Sigmoid colon (tissue), 7 donors: ENCODE data around the gene ARMH1. TPM values are rescaled to one million over a fixed set of nuclear protein-coding genes. Genes with fewer than 3 reads are reported as not detected.

Experiments
- DNase-seq: peaks from one replicate; pipeline ENCODE4 v3.0.0-alpha.2; 2019
- H3K27ac ChIP-seq, 4 donors: fragments of 200-600 bp; sonication (generic); one replicate each; pipeline ENCODE4 v1.5.1; 2016 to 2019; ENCODE audit warnings: mild to moderate bottlenecking in 1 of 4
- H3K27me3 ChIP-seq, 3 donors: fragments of 200-600 bp; sonication (generic); one replicate each; pipeline ENCODE4 v1.5.1; 2019; ENCODE audit warnings: mild to moderate bottlenecking in 1 of 3
- H3K36me3 ChIP-seq, 4 donors: fragments of 200-600 bp; sonication (generic); one replicate each; pipeline ENCODE4 v1.5.1; 2016 to 2019
- H3K4me1 ChIP-seq, 4 donors: fragments of 200-600 bp; sonication (generic); one replicate each; pipeline ENCODE4 v1.5.1; 2017 to 2019
- H3K4me3 ChIP-seq, 4 donors: fragments of 200-600 bp; sonication (generic); one replicate each; pipeline ENCODE4 v1.5.1; 2017 to 2019; ENCODE audit warnings: mild to moderate bottlenecking in 2 of 4, moderate library complexity in 1 of 4
- H3K9me3 ChIP-seq, 4 donors: fragments of 200-600 bp in 3 of 4; sonication (generic) in 3 of 4; one replicate each; pipeline versions ENCODE4 v1.5.1 to v1.6.1; 2013 to 2019
- EP300 ChIP-seq, 4 donors: sonication (generic); formaldehyde crosslinking; IDR thresholded peaks; one replicate each; pipeline ENCODE4 v1.6.1; 2017; ENCODE audit warnings: antibody characterized with exemption in 4 of 4
- POLR2A ChIP-seq, 2 donors: fragments of 450-650 bp; IDR thresholded peaks; one replicate each; pipeline ENCODE4 v1.6.1; 2016; ENCODE audit warnings: antibody characterized with exemption in 2 of 2, mild to moderate bottlenecking in 2 of 2, moderate library complexity in 2 of 2
- POLR2AphosphoS5 ChIP-seq, 4 donors: sonication (generic); formaldehyde crosslinking; IDR thresholded peaks; one replicate each; pipeline ENCODE4 v1.6.1; 2017; ENCODE audit warnings: antibody characterized with exemption in 4 of 4
- whole genome bisulfite sequencing, 2 donors: extraction: QIAGEN DNeasy Blood & Tissue Kit; methylation state at CpG; one replicate each; pipeline ENCODE4 v1.1.7; 2013; 5-methylcytosine and 5-hydroxymethylcytosine counted together
- intact Hi-C: fragments of 100-400 bp; cut with DNase I; formaldehyde crosslinking; loops from one replicate; pipeline ENCODE4 v1.15.1; 2023
- polyA plus RNA-seq, 3 donors: library from polyadenylated mRNA; stranded (reverse); fragments of 200-250 nt; gene quantifications; one replicate each; pipeline ENCODE4 v1.2.3, GENCODE V29; 2013
- total RNA-seq, 4 donors: library from RNA; depleted of rRNA; stranded (reverse); fragments of >200 nt; gene quantifications; one replicate each; pipeline ENCODE4 v1.1.0, GENCODE V29; 2016
- TF ChIP-seq, protein P1 (sequence below), 4 experiments: fragments of 450-650 bp in 3 of 4; fragments of 200-600 bp in 1 of 4; IDR thresholded peaks; one replicate each; pipeline ENCODE4 v1.5.1; 2016 to 2019; ENCODE audit warnings: antibody characterized with exemption in 4 of 4, mild to moderate bottlenecking in 3 of 4, moderate library complexity in 2 of 4
- donor health status: healthy with polysubstance abuse.
- donor health status: Bipolar disorder and iron deficiency.
- donor health status: healthy.

ARMH1 gene
- total and polyA plus RNA-seq, 7 donors, result 0.33 to 23.0 (median 1.3) TPM; not detected in 3

DNA sequence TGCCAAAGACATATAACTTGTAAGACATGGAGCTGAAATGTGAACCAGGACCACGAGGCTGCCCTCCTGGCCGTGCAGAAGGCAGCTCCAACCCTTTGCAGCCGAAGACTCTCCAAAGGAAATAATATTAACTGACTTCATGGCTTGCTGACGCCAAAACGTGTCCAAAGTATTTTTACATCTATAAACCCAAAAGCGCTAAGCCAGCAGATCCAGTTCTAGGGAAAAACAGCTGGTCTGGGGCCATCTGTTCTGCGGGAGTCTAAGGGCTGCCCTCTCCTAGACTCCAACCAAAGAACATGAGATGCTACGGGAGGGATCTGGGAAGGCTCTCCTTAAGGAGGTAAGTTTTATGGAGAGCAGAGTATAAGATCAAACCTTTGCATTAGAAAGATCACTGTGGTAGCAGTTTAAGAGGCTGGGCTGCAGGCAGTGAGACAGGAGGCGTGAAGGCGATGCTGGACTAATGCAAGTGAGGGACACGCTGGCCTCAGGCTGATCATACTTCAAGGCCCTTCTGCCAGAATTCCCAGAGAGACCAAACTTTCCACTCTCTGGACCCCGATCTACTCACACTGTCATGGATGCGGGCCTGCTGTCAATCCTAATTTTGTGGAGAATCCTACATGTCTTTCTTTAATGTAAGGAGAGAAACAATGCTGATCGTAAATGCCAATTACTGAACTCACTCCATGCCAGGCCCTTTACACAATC is 1.4 kb upstream of the ARMH1 start:
- TF ChIP-seq, protein P1, sequence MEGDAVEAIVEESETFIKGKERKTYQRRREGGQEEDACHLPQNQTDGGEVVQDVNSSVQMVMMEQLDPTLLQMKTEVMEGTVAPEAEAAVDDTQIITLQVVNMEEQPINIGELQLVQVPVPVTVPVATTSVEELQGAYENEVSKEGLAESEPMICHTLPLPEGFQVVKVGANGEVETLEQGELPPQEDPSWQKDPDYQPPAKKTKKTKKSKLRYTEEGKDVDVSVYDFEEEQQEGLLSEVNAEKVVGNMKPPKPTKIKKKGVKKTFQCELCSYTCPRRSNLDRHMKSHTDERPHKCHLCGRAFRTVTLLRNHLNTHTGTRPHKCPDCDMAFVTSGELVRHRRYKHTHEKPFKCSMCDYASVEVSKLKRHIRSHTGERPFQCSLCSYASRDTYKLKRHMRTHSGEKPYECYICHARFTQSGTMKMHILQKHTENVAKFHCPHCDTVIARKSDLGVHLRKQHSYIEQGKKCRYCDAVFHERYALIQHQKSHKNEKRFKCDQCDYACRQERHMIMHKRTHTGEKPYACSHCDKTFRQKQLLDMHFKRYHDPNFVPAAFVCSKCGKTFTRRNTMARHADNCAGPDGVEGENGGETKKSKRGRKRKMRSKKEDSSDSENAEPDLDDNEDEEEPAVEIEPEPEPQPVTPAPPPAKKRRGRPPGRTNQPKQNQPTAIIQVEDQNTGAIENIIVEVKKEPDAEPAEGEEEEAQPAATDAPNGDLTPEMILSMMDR (IDR thresholded peaks at IDR 0.05), result no peak
- TF ChIP-seq EP300 (IDR thresholded peaks at IDR 0.05) (no peak), POLR2AphosphoS5 (IDR thresholded peaks at IDR 0.05) (no peak), POLR2A (IDR thresholded peaks at IDR 0.05) (no peak)
- peak overlapping the region; percentile 90 to 95 (median 94) for H3K27ac ChIP-seq
- no peaks in the 10 kb centered on the region for H3K27me3 ChIP-seq
- H3K4me3 ChIP-seq, result peak overlapping the region; percentile 59 to 72 (median 68)
- WGBS, 2 donors, result 77 to 79% methylated on average over 14 of the region's 14 CpGs
- H3K9me3 ChIP-seq, result no peaks in the 10 kb centered on the region
- H3K36me3 ChIP-seq, result no peaks in the 10 kb centered on the region
- peaks cover 0 to 31% (median 21%) of the 10 kb centered on the region in 4 donors for H3K4me1 ChIP-seq
- DNase-seq, result no peak
- intact Hi-C loops, result no loop called here

DNA sequence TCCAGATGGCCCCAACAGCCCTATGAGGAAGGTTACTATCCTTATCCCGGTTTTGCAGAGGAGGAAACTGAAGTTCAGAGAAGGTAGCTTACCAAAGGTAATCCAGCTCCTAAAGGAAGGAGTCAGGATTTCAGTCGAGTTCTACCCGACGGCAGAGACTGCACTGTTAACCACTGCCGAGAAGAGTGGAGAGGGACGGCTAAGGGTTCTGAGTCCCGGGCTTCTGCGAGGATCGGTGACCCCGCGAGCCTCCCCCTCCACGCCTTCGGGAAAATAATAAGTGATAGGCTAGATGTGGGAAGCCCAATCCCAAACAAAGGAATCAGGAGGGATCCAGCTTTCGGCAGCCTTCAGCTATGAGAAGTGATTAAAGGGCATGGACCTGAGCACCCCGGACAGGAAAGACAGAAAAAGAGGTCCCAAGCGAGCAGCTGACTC is 820 bp upstream of the ARMH1 start:
- TF ChIP-seq EP300 (IDR thresholded peaks at IDR 0.05) (no peak), POLR2AphosphoS5 (IDR thresholded peaks at IDR 0.05) (peak in 2 of 4 donors; percentile 47 to 82)
- no peak for DNase-seq
- Histone ChIP-seq H3K27ac (peak overlapping the region; percentile 90 to 95 (median 94)), H3K27me3 (no peaks in the 10 kb centered on the region), H3K9me3 (no peaks in the 10 kb centered on the region), H3K4me1 (peaks cover 0 to 31% (median 21%) of the 10 kb centered on the region in 4 donors), H3K4me3 (peak overlapping the region; percentile 59 to 72 (median 68)), H3K36me3 (no peaks in the 10 kb centered on the region)
- intact Hi-C loops, result loop anchor here (1.0 kb wide), 1 partner anchor 318 kb away; the partner anchor contains the start of gene ERI3
- WGBS, 2 donors, result 1 to 2% methylated on average over 16 of the region's 16 CpGs

DNA sequence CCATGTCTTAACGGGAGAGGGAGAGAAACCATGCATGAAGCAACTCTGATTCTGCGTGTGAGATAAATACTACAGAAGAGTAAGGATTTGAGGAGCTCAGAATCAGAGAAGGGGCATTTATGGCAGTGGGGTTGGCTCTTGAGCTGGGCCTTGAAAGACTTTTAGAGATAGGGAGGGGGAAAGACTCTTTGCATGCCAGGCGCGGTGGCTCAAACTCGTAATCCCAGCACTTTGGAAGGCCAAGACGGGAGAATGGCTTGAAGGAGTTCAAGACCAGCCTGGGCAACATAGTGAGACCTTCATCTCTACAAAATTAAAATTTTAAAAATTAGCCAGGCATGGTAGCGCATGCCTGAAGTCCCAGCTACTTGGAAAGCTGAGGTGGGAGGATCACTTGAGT is 672 bp downstream of the ARMH1 start:
- TF ChIP-seq, protein P1 (IDR thresholded peaks at IDR 0.05), result no peak
- TF ChIP-seq EP300 (IDR thresholded peaks at IDR 0.05) (no peak), POLR2AphosphoS5 (IDR thresholded peaks at IDR 0.05) (no peak), POLR2A (IDR thresholded peaks at IDR 0.05) (no peak)
- H3K36me3 ChIP-seq, result no peaks in the 10 kb centered on the region
- peak overlapping the region; percentile 90 to 95 (median 94) for H3K27ac ChIP-seq
- intact Hi-C loops, result no loop called here
- no peak for DNase-seq
- no peaks in the 10 kb centered on the region for H3K9me3 ChIP-seq
- peaks cover 0 to 31% (median 21%) of the 10 kb centered on the region in 4 donors for H3K4me1 ChIP-seq
- no peaks in the 10 kb centered on the region for H3K27me3 ChIP-seq
- H3K4me3 ChIP-seq, result peak overlapping the region; percentile 59 to 72 (median 68)
- 88 to 90% methylated on average over 7 of the region's 7 CpGs for WGBS, 2 donors

DNA sequence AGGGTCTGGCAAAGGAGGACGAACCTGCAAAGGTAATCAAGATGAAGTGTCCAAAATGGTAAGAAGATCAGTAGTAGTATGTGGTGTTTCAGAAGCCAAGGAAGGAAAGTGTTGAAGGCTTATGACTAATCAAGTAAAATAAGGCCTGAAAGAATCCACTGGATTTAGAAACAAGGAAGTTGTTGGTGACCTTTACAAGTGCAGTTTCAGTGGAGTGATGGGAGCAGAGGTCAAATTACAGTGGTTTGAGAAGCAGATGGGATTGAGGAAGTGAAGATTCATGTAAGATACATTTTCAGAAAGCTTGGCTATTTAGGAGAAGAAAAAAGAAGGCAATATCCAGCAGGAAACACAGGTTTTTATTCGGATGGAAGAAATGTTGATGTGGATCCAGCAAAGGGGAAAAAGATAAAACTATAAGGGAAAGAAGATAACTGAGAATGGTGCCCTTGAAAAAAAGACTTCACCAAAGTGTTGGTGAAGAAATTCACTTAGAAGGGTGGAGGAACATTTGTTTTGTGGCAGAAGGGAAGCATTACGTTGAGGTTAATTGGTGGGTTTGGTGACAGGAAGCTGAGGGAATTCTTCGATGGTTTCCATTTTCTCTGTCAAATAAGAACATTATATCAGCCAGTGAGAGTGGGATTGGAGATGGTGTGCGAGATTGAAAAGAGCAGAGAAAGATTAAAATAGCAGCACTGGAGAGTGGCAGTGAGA is 2.1 kb downstream of the ARMH1 start:
- Histone ChIP-seq H3K4me3 (no peak overlapping the region), H3K27me3 (no peaks in the 10 kb centered on the region), H3K9me3 (no peaks in the 10 kb centered on the region), H3K4me1 (peaks cover 0 to 31% (median 21%) of the 10 kb centered on the region in 4 donors), H3K36me3 (no peaks in the 10 kb centered on the region), H3K27ac (peak overlapping the region in 3 of 4 donors; percentile 24 to 44 (median 24))
- 56 to 65% methylated on average over 5 of the region's 5 CpGs for WGBS, 2 donors
- TF ChIP-seq POLR2AphosphoS5 (IDR thresholded peaks at IDR 0.05) (no peak), EP300 (IDR thresholded peaks at IDR 0.05) (no peak), POLR2A (IDR thresholded peaks at IDR 0.05) (no peak)
- TF ChIP-seq, protein P1 (IDR thresholded peaks at IDR 0.05), result no peak
- intact Hi-C loops, result no loop called here
- DNase-seq, result no peak

DNA sequence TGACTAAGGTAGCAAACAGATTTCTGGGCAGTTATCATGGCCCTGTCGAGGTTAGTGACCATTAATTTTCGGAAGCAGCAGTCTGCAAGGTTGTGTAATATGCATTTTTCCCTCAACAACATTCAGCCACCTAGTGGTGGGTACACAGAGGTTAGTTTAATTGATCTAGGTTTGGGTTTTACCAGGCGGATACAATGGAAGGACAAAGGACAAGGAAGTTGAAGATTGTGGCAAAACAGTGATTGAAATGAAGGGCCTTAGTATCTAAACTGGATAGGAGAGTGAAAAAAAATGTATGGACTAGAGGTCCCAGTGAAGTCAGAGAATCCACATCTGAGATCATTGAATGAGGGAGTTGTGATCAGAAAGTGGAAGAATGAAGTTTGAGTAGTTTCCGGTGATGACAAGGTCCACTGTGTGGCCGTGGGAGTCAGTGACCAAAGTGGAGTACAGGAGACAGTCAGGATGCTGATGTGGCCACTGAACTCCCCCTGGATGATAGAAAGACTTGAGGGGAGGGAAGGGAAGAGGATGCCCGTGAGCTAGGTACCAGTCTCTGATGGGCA is 2.8 kb downstream of the ARMH1 start:
- Histone ChIP-seq H3K36me3 (no peaks in the 10 kb centered on the region), H3K9me3 (no peaks in the 10 kb centered on the region), H3K4me1 (peaks cover 0 to 27% (median 21%) of the 10 kb centered on the region in 4 donors), H3K4me3 (no peak overlapping the region), H3K27ac (peak overlapping the region in 2 of 4 donors; percentile 24 to 44), H3K27me3 (no peaks in the 10 kb centered on the region)
- TF ChIP-seq, protein P1 (IDR thresholded peaks at IDR 0.05), result no peak
- TF ChIP-seq POLR2A (IDR thresholded peaks at IDR 0.05) (no peak), EP300 (IDR thresholded peaks at IDR 0.05) (no peak), POLR2AphosphoS5 (IDR thresholded peaks at IDR 0.05) (no peak)
- no peak for DNase-seq
- intact Hi-C loops, result no loop called here
- WGBS, 2 donors, result 78 to 81% methylated on average over 6 of the region's 6 CpGs
